HG03521 (cell line): ENCODE results near the gene DBP.
"Not testable (repeated sequence)": the region's sequence is repeated elsewhere in the genome, so short reads cannot be mapped to it uniquely, and the experiment has no call there.

Experiments
- ATAC-seq: cut with Tn5 transposase; IDR thresholded peaks from one replicate; pipeline ENCODE4 v1.9.1; 2021; ENCODE audit warnings: mild to moderate bottlenecking, moderate library complexity; ENCODE audit not compliant: unreplicated experiment

DBP gene

GRCh38 chr19:48641850-48642249 is 4.7 kb upstream of the DBP start:
- no peak for ATAC-seq

- no peak for ATAC-seq
Observed at GRCh38 chr19:48639483-48640375, 2.5 kb upstream of the DBP start.

GRCh38 chr19:48638831-48639381 is 1.7 kb upstream of the DBP start:
- ATAC-seq = no peak

GRCh38 chr19:48637948-48638830 is 1.0 kb upstream of the DBP start:
- peak; percentile 8 for ATAC-seq

GRCh38 chr19:48637449-48637947 is 319 bp upstream of the DBP start:
- ATAC-seq = peak; percentile 73

- ATAC-seq = no peak
Observed at GRCh38 chr19:48635966-48636858, 967 bp downstream of the DBP start.

- no peak for ATAC-seq
Observed at GRCh38 chr19:48635263-48635965, 1.8 kb downstream of the DBP start.

GRCh38 chr19:48634424-48635262 is 2.5 kb downstream of the DBP start:
- peak; percentile 19 for ATAC-seq

GRCh38 chr19:48634036-48634342 is 3.2 kb downstream of the DBP start:
- no peak for ATAC-seq

GRCh38 chr19:48633148-48634035 is 3.8 kb downstream of the DBP start:
- ATAC-seq = no peak

- no peak for ATAC-seq
Observed at GRCh38 chr19:48632692-48633147, 4.5 kb downstream of the DBP start.

GRCh38 chr19:48632286-48632685 is 4.9 kb downstream of the DBP start:
- ATAC-seq = not testable (repeated sequence)

GRCh38 chr19:48631225-48631624 is 6.0 kb downstream of the DBP start:
- no peak for ATAC-seq

- no peak for ATAC-seq
Observed at GRCh38 chr19:48630296-48631063, 6.7 kb downstream of the DBP start.

- ATAC-seq = no peak
Observed at GRCh38 chr19:48629599-48630295, 7.4 kb downstream of the DBP start.

- ATAC-seq = no peak
Observed at GRCh38 chr19:48629297-48629598, 7.9 kb downstream of the DBP start.
